ENCODE data around the gene RHOBTB1. TPM values are rescaled to one million over a fixed set of nuclear protein-coding genes. Genes with fewer than 3 reads are reported as not detected.

RHOBTB1 gene
- total RNA-seq, 1 experiment from 2014 or later, result 32.1 TPM

DNA sequence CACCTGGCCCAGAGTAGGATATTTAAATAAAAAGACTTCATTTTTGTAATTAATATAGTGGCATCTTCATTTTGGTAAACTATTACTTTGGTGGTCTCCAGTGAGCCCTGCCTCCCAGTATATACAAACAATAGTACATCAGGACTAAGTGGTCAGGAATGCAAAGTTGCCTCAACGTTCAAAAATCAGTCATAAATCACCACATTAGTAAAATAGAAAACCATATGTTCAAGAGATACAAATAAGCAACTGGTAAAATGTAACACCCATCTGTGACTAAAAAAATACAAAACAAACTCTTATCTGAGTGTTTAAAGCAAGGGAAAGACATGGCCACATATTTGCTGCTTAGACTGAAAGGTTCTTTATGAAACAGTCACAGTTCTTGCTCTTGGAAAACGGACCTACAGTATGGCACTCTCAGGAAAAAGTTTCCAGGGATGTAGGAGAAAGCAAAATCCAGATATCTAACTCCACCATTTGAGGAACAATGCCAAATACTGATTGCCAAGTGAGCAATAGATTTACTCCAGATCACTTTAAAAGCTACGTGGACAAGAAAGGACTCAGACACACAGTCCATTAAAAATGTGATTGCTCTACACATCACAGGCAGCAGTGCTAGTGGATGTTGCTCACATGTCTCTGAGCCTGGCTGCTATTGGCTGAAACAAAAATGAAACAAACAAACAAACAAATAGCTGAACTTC lies 15.1 kb upstream of the RHOBTB1 start:
- Histone ChIP-seq H3K27me3 (replicated peaks) (no peaks in the 10 kb centered on the region), H3K4me3 (no peak overlapping the region), H3K27ac (peak overlapping the region; percentile 79), H3K4me1 (replicated peaks) (peaks cover 81% of the 10 kb centered on the region), H3K9me3 (replicated peaks) (no peaks in the 10 kb centered on the region), H3K36me3 (no peaks in the 10 kb centered on the region)
- DNase-seq (ENCODE audit: low read depth in 1 of 2, low spot score in 2 of 2), result peak; percentile 47 to 89

DNA sequence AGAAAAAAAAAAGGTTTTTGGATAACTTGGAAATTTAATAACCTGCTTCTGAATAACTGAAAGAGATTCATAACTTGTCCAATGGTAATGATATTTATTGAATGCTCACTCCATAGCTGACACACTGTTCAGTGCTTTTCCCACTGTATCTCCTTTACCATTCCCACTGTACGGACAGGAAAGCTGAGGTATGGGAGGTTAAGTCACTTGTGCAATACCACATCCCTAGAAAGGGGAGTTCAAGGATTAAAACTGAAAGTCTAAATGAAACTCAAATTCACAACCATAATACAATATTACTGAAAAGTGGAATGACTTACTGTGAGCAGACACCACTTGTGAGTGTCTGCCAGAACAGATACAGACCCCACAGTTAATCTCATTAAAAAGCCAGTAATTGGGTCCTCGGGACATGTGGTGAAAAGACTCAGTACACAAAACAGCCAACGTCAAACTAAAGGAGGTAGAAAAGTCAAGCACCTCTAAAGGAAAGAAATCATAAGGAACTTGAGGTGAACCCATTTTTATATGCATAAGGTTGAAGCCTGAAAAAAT lies 13.8 kb upstream of the RHOBTB1 start:
- no peaks in the 10 kb centered on the region for H3K27me3 ChIP-seq (replicated peaks)
- peaks cover 70% of the 10 kb centered on the region for H3K4me1 ChIP-seq (replicated peaks)
- no peaks in the 10 kb centered on the region for H3K9me3 ChIP-seq (replicated peaks)
- H3K4me3 ChIP-seq, result no peak overlapping the region
- no peak for DNase-seq (ENCODE audit: low read depth in 1 of 2, low spot score in 2 of 2)
- peak overlapping the region; percentile 66; the same call in 1 of the 2 replicates for H3K27ac ChIP-seq
- H3K36me3 ChIP-seq, result no peaks in the 10 kb centered on the region

DNA sequence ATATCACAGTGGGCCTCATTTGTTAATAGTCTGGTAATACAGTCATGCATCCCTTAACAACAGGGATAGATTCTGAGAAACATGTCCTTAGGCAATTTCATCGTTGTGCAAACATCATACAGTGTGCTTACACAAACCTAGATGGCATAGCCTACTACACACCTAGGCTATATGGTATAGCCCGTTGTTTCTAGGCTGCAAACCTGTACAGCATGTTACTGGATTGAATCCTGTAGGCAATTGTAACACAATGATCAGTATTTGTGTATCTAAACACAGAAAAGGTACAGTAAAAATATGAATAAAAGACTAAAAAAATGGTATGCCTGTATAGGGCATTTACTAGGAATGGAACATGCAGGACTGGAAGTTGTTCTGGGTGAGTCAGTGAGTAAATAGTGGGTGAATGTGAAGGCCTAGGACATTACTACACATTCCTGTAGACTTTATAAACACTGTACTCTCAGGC lies 12.0 kb upstream of the RHOBTB1 start:
- Histone ChIP-seq H3K4me1 (replicated peaks) (peaks cover 61% of the 10 kb centered on the region), H3K27ac (peak overlapping the region; percentile 28), H3K4me3 (no peak overlapping the region), H3K27me3 (replicated peaks) (no peaks in the 10 kb centered on the region), H3K36me3 (no peaks in the 10 kb centered on the region), H3K9me3 (replicated peaks) (no peaks in the 10 kb centered on the region)
- DNase-seq (ENCODE audit: low read depth in 1 of 2, low spot score in 2 of 2), result peak in 1 of 2 experiments; percentile 69

DNA sequence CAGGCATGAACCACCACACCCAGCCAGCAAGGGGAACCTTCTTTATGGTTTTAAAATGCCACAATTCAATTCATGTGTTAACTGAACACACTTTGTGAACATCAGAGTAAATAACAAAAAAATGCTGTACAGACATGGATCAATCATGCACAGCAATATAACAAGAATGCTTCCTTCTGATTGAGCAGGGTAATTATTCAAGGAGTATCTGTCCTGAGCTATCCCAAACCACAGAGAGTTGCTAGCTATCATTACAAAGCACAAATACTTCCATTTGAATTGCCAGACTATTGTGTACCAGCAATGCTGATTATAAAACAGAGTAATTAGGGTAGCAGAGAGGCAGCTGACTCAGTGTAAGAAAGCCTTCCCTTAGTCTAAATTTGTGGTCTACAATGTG lies 11.3 kb upstream of the RHOBTB1 start:
- no peaks in the 10 kb centered on the region for H3K9me3 ChIP-seq (replicated peaks)
- peak in 1 of 2 experiments; percentile 39 for DNase-seq (ENCODE audit: low read depth in 1 of 2, low spot score in 2 of 2)
- H3K27ac ChIP-seq, result peak overlapping the region; percentile 28
- peaks cover 55% of the 10 kb centered on the region for H3K4me1 ChIP-seq (replicated peaks)
- no peak overlapping the region for H3K4me3 ChIP-seq
- H3K36me3 ChIP-seq, result no peaks in the 10 kb centered on the region
- H3K27me3 ChIP-seq (replicated peaks), result no peaks in the 10 kb centered on the region

DNA sequence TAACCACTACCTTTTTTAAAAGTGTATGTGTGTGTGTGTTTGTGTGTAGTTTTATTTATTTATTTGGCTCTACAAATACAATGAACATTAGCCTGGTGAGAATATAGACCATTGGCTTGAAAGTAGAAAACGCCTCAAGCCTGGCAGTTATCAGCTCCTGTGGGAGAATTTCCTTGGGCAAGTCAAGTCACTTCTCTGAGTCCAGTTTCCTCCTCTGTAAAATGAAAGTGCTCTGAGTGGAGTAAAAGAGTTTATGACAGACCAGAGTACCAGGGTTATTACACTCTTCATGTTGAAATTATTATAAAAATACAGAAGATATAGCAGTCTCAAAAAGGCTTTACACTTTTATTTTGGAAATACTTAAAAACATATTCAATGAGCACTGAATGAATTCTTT lies 10.1 kb upstream of the RHOBTB1 start:
- H3K4me3 ChIP-seq, result no peak overlapping the region
- H3K36me3 ChIP-seq, result no peaks in the 10 kb centered on the region
- peaks cover 42% of the 10 kb centered on the region for H3K4me1 ChIP-seq (replicated peaks)
- H3K27me3 ChIP-seq (replicated peaks), result no peaks in the 10 kb centered on the region
- H3K9me3 ChIP-seq (replicated peaks), result no peaks in the 10 kb centered on the region
- H3K27ac ChIP-seq, result no peak overlapping the region
- no peak for DNase-seq (ENCODE audit: low read depth in 1 of 2, low spot score in 2 of 2)

DNA sequence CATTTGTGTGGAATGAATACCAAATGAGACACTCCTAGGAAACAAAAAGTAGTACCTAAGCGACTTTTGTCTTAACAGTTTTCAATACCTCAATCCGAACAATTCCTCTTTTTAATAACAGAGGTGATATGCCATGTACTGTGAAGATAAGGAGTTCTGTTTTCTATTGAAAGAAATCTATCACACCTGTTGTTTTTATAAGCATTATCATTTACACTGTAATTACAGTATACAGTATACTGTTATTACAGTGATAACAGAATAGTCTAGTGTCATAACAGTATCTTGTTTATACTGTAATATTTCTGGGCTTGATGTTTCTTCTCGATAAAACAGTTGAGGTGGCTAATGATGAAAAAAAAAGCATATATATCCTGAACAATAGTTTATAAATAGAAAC lies 9.4 kb upstream of the RHOBTB1 start:
- Histone ChIP-seq H3K27ac (no peak overlapping the region), H3K27me3 (replicated peaks) (no peaks in the 10 kb centered on the region), H3K4me1 (replicated peaks) (peaks cover 36% of the 10 kb centered on the region), H3K36me3 (no peaks in the 10 kb centered on the region), H3K9me3 (replicated peaks) (no peaks in the 10 kb centered on the region), H3K4me3 (no peak overlapping the region)
- no peak for DNase-seq (ENCODE audit: low read depth in 1 of 2, low spot score in 2 of 2)

DNA sequence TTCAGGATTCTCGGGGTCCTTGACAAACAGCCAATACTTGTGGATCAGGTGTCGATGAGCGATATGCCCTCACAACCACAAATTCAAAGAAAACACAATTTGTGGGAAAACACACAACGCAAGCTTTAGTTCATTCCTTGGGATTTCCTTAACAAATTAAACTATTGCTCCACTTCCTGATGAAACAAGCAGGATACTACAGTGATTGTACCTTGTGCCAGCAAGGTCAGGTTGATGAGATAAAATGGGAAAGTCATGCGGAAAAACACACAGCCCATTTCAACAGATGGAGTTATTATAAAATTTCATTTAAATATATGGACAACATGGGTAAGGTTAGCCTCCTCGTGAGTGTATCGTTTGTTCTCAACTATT lies 8.8 kb upstream of the RHOBTB1 start:
- peaks cover 30% of the 10 kb centered on the region for H3K4me1 ChIP-seq (replicated peaks)
- no peaks in the 10 kb centered on the region for H3K36me3 ChIP-seq
- no peak overlapping the region for H3K27ac ChIP-seq
- no peaks in the 10 kb centered on the region for H3K9me3 ChIP-seq (replicated peaks)
- no peaks in the 10 kb centered on the region for H3K27me3 ChIP-seq (replicated peaks)
- H3K4me3 ChIP-seq, result no peak overlapping the region
- no peak for DNase-seq (ENCODE audit: low read depth in 1 of 2, low spot score in 2 of 2)

DNA sequence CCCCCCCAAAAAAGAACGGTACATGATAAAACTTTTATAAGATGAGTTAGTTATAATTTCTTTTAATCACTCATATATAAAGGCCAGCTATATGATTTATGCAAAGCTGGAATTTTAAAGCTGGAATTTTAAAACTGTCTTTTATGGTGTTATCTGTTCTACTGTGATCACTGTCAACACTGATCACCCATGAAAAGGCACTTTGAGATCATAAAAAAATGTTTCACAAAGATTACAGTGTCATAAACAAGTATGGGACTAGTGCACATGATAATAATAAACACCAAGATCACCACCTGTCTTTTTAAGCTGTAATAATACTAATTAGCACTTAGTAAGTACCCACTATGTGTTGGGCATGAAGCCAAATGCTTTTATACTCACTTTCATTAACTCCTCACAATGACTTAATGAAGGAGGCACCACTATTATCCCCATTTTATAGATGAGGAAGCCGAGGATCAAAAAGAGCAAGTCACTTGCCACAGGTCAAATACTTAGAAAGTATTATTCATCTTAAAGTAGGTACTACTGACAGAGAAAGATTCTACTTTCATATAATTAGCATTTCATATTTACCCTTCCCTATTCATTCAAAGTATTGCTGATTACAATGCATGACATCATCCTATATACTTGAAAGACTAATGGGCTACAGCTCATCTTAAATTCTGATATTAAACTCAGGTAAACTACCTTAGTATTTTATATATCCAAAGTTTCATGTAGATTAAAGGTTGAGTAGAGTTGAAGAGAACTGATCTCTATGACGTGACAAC lies 8.3 kb upstream of the RHOBTB1 start:
- H3K4me3 ChIP-seq, result no peak overlapping the region
- no peaks in the 10 kb centered on the region for H3K27me3 ChIP-seq (replicated peaks)
- H3K9me3 ChIP-seq (replicated peaks), result no peaks in the 10 kb centered on the region
- H3K27ac ChIP-seq, result no peak overlapping the region
- no peaks in the 10 kb centered on the region for H3K36me3 ChIP-seq
- peaks cover 24% of the 10 kb centered on the region for H3K4me1 ChIP-seq (replicated peaks)
- no peak for DNase-seq (ENCODE audit: low read depth in 1 of 2, low spot score in 2 of 2)

DNA sequence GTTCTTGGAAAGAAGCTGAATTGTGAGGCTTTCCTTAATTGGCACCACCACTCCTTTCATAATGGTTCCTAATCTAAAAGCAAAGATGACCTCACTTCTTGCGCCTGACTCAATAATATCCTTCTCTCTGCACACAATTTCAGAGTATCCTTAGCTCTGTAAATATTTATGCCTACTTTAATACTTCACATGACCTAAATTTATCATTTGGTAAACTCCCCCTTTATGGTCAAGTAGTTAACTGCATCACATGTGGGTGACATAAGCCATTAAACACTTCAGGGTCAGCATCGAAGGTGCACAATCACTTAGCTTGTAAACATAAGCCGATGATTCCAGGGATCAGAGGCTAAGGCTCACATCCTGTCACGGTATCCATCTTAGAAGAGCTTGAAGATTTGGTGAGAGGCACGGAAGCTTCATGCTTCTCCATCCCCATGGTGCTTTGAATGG lies 7.3 kb upstream of the RHOBTB1 start:
- DNase-seq (ENCODE audit: low read depth in 1 of 2, low spot score in 2 of 2), result no peak
- no peaks in the 10 kb centered on the region for H3K36me3 ChIP-seq
- H3K4me3 ChIP-seq, result no peak overlapping the region
- H3K4me1 ChIP-seq (replicated peaks), result peaks cover 15% of the 10 kb centered on the region
- no peak overlapping the region for H3K27ac ChIP-seq
- no peaks in the 10 kb centered on the region for H3K27me3 ChIP-seq (replicated peaks)
- H3K9me3 ChIP-seq (replicated peaks), result no peaks in the 10 kb centered on the region

DNA sequence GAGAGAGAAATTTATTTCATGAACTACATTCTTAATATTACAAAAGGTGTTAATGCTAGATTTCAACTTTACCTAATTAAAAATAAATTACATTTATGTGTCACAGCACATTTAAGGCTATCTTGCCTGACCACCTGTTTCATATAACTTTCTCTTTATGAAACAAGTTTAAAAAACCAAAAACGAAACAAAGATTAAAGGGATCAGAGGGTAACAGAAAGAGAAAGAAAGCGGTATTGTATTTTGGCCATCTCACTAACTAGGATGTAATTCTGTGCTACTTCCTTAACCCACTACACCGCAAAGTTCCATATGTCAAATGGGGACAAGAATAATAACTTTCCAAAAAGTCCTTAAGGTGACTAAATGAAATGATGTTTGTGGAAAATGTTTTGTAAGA lies 6.3 kb upstream of the RHOBTB1 start:
- no peak for DNase-seq (ENCODE audit: low read depth in 1 of 2, low spot score in 2 of 2)
- Histone ChIP-seq H3K4me1 (replicated peaks) (peaks cover 6% of the 10 kb centered on the region), H3K27me3 (replicated peaks) (no peaks in the 10 kb centered on the region), H3K9me3 (replicated peaks) (no peaks in the 10 kb centered on the region), H3K4me3 (no peak overlapping the region), H3K27ac (no peak overlapping the region), H3K36me3 (no peaks in the 10 kb centered on the region)

DNA sequence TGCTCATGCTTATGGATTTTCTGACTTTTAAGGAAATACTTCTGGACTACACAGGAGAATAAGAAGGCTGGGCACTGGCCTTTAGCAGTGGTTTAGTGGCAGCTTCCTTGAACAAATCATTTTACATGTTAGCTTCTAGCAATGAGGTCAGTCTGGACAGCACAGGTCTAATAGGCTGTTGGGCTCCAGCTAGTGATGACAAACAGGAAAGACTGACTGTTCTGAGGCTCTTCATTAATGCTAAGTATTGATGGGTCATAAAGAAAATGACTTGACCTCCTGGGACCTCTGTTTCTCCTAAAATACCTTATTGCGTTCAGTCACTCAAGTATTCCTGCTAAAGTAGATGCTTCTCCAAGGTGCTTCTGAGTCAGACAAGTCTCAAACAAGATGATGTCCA lies 4.9 kb upstream of the RHOBTB1 start:
- H3K27ac ChIP-seq, result no peak overlapping the region
- no peaks in the 10 kb centered on the region for H3K27me3 ChIP-seq (replicated peaks)
- peaks cover 9% of the 10 kb centered on the region for H3K4me1 ChIP-seq (replicated peaks)
- no peak for DNase-seq (ENCODE audit: low read depth in 1 of 2, low spot score in 2 of 2)
- H3K4me3 ChIP-seq, result no peak overlapping the region
- H3K9me3 ChIP-seq (replicated peaks), result no peaks in the 10 kb centered on the region
- H3K36me3 ChIP-seq, result peaks cover 2% of the 10 kb centered on the region

DNA sequence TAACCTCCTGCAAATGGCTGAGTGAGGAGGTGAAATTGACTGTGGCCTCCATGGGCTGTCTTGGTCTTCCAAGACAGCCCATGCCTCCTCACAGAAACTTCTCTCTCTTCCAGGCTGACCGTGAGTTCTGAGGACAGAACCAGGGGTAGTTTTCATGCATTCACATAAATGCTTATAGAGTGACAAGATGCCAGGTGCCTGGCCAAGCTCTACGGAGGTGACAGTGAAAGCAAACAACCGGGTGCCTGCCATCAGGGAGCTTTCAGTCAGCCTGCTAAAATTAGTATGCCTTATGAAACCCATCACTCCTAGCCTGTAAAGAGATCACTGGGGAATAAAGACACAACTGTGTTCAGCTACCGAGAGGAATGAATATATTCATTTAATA lies 919 bp upstream of the RHOBTB1 start:
- Histone ChIP-seq H3K4me3 (peak overlapping the region; percentile 77), H3K36me3 (peaks cover 9% of the 10 kb centered on the region), H3K27me3 (replicated peaks) (no peaks in the 10 kb centered on the region), H3K9me3 (replicated peaks) (no peaks in the 10 kb centered on the region), H3K4me1 (replicated peaks) (peaks cover 23% of the 10 kb centered on the region), H3K27ac (peak overlapping the region; percentile 99)
- no peak for DNase-seq (ENCODE audit: low read depth in 1 of 2, low spot score in 2 of 2)

DNA sequence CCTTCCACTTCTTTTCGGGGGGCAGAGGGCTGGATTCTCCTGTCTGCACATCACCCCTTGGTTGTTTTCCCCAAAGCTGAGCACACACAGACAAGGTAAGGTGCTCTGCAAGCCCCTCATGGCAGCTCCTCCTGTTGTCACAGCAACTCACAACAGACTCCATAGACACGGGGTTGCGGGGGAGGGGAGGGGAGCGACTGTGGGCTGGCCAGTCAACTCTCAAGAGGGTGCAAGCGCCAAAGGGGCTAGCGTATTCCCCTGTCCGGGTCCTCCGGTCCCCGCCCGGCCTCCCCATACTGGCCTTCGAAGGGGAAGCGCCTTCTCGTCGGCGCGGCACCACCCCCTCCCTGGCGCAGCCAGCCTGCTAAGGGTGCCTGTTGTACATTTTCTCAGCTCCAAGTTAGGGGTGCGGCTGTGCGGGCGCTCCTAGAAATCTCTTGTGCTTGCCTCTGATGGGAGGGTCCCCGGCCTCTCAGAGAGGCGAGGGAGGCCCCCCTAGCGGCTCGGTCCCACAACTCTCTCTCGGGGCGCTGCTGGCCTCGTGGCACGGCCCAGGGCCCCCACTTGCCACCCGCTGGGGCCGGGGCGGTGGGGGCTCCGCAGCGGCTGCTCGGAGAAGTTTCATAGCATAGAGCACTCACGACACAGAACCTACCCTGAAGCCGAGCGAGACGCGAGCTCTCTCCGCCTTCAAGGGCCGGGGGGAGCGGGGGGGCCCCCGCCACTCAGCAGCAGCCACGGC lies 498 bp downstream of the RHOBTB1 start:
- Histone ChIP-seq H3K4me3 (peak overlapping the region; percentile 77), H3K9me3 (replicated peaks) (no peaks in the 10 kb centered on the region), H3K4me1 (replicated peaks) (peaks cover 27% of the 10 kb centered on the region), H3K27me3 (replicated peaks) (no peaks in the 10 kb centered on the region), H3K27ac (peak overlapping the region; percentile 99), H3K36me3 (peaks cover 14% of the 10 kb centered on the region)
- DNase-seq (ENCODE audit: low read depth in 1 of 2, low spot score in 2 of 2), result peak; percentile 73 to 74
